CD4-positive, CD25-positive, alpha-beta regulatory T cell (primary cell): ENCODE data around the gene PIM3. TPM values are rescaled to one million over a fixed set of nuclear protein-coding genes. Genes with fewer than 3 reads are reported as not detected.

Experiments
- ATAC-seq, 2 donors: fragments of 150-1000 bp; cut with Tn5 transposase; one replicate each; pipeline ENCODE4 v1.10.0; 2021; ENCODE audit warnings: low read depth in 2 of 2, moderate number of reproducible peaks in 2 of 2, moderate library complexity in 1 of 2
- DNase-seq, 3 donors: peaks; one replicate each; pipeline versions ENCODE4 v3.0.0 to v3.0.0-alpha.2; 2012 to 2022; ENCODE audit warnings: mixed read lengths in 1 of 3
- H3K27ac ChIP-seq: one replicate; pipeline ENCODE4 v1.7.0; 2013; ENCODE audit warnings: mild to moderate bottlenecking, low read length; ENCODE audit not compliant: insufficient read depth, poor library complexity, severe bottlenecking
- H3K27me3 ChIP-seq: one replicate; pipeline ENCODE4 v1.7.0; 2013; ENCODE audit warnings: low read length; ENCODE audit not compliant: control insufficient read depth, insufficient read depth
- H3K36me3 ChIP-seq: one replicate; pipeline ENCODE4 v1.7.0; 2013; ENCODE audit warnings: mild to moderate bottlenecking, low read length, moderate library complexity; ENCODE audit not compliant: control insufficient read depth, insufficient read depth
- H3K4me1 ChIP-seq: 2 replicates; pipeline ENCODE4 v1.7.0; 2013; ENCODE audit warnings: mild to moderate bottlenecking, low read length; ENCODE audit not compliant: insufficient read depth, control insufficient read depth, poor library complexity, severe bottlenecking
- H3K4me3 ChIP-seq: one replicate; pipeline ENCODE4 v1.7.0; 2013; ENCODE audit warnings: low read depth, mild to moderate bottlenecking, low read length, moderate library complexity
- H3K9me3 ChIP-seq, 2 experiments: 1 replicate in 1 of 2; 2 replicates in 1 of 2; pipeline ENCODE4 v1.7.0; 2013; ENCODE audit warnings: low read length in 2 of 2, mild to moderate bottlenecking in 1 of 2, moderate library complexity in 1 of 2; ENCODE audit not compliant: control insufficient read depth in 2 of 2
- H3K27ac Mint-ChIP-seq, 3 donors: one replicate each; pipeline ENCODE4 v1.8.0; 2020 to 2022; ENCODE audit warnings: mild to moderate bottlenecking in 3 of 3, mixed read lengths in 3 of 3, moderate library complexity in 2 of 3
- H3K27me3 Mint-ChIP-seq: one replicate; pipeline ENCODE4 v1.8.0; 2022; ENCODE audit warnings: mild to moderate bottlenecking, mixed read lengths
- H3K36me3 Mint-ChIP-seq: one replicate; pipeline ENCODE4 v1.8.0; 2020; ENCODE audit warnings: mixed read lengths
- H3K4me1 Mint-ChIP-seq, 4 donors: one replicate each; pipeline ENCODE4 v1.8.0; 2020 to 2022; ENCODE audit warnings: mixed read lengths in 4 of 4, mild to moderate bottlenecking in 1 of 4
- H3K4me3 Mint-ChIP-seq, 4 donors: one replicate each; pipeline ENCODE4 v1.8.0; 2020 to 2022; ENCODE audit warnings: mild to moderate bottlenecking in 4 of 4, mixed read lengths in 4 of 4, moderate library complexity in 3 of 4
- H3K9me3 Mint-ChIP-seq, 7 donors: one replicate each; pipeline ENCODE4 v1.8.0; 2020 to 2022; ENCODE audit warnings: mixed read lengths in 7 of 7, mild to moderate bottlenecking in 3 of 7, moderate library complexity in 2 of 7
- polyA plus RNA-seq, 4 donors: library from polyadenylated mRNA; unstranded; fragments of 300-500 nt; fragmentation: Illumina TruSeq; gene quantifications; one replicate each; pipeline ENCODE4 v1.2.3, GENCODE V29; 2021
- total RNA-seq: library from RNA; stranded (reverse); gene quantifications from one replicate; pipeline ENCODE4 v1.2.3, GENCODE V29; 2022

PIM3 gene
- total and polyA plus RNA-seq, 5 donors from 2014 or later = 34.0 to 294 (median 41.3) TPM

DNA sequence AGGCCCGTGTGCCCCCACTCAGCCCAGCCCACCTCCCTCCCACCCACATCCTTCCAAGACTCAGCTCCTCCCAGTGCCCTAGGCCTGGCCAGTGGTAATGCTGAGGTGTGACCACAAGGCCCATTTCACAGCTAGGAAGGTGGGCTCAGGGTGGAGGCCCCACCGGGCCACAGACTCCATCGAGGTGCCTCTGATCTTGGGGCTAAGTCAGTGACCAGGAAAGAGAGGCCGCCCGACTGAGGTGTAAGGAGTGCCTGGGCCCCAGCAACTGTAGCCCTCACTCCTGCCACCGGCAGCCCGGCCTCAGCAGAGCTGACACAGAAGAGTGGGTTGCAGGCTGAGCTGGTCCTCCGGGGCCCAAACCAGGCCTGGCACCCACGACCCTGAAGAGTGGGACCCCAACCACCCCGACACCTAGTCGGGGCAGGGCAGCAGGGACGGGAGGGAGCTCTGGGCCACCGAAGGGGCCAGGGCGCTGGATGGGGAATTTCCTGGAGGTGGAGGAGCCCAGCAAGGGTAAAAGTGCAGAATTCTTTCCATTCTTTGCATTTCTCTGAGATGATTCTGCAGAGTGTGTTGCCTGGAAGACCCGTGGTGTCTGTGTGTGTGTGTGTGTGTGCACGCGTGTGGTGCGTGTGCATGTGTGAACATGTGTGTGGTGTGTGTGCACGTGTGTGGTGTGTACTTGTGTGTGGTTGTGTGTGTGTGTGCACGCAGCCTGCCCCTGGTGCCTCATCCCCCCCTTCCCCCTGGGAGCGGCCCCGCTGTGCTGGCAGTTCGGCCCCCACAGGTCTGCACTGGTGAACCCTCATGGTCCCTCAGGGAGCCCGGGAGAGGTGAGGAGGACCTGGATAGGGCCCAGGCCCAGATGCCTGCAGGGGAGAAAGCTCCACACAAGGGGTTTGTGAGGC is 8.3 kb upstream of the PIM3 start:
- Mint-ChIP-seq H3K4me1 (no peaks in the 10 kb centered on the region), H3K4me3 (no peak overlapping the region), H3K9me3 (no peaks in the 10 kb centered on the region), H3K27me3 (no peaks in the 10 kb centered on the region), H3K36me3 (no peaks in the 10 kb centered on the region), H3K27ac (no peak overlapping the region)
- Histone ChIP-seq H3K27ac (no peak overlapping the region), H3K27me3 (no peaks in the 10 kb centered on the region), H3K4me1 (no peaks in the 10 kb centered on the region), H3K9me3 (no peaks in the 10 kb centered on the region), H3K36me3 (no peaks in the 10 kb centered on the region), H3K4me3 (no peak overlapping the region)
- DNase-seq (no peak), ATAC-seq (no peak)

GRCh38 chr22:49953027-49953679 is 7.4 kb upstream of the PIM3 start:
- ATAC-seq = no peak
- Mint-ChIP-seq H3K27ac (no peak overlapping the region), H3K4me1 (no peaks in the 10 kb centered on the region), H3K9me3 (no peaks in the 10 kb centered on the region), H3K36me3 (no peaks in the 10 kb centered on the region), H3K4me3 (no peak overlapping the region), H3K27me3 (no peaks in the 10 kb centered on the region)
- H3K27ac ChIP-seq = no peak overlapping the region
- no peak overlapping the region for H3K4me3 ChIP-seq
- no peaks in the 10 kb centered on the region for H3K9me3 ChIP-seq
- no peak for DNase-seq
- no peaks in the 10 kb centered on the region for H3K36me3 ChIP-seq
- H3K4me1 ChIP-seq = no peaks in the 10 kb centered on the region
- H3K27me3 ChIP-seq = no peaks in the 10 kb centered on the region

DNA sequence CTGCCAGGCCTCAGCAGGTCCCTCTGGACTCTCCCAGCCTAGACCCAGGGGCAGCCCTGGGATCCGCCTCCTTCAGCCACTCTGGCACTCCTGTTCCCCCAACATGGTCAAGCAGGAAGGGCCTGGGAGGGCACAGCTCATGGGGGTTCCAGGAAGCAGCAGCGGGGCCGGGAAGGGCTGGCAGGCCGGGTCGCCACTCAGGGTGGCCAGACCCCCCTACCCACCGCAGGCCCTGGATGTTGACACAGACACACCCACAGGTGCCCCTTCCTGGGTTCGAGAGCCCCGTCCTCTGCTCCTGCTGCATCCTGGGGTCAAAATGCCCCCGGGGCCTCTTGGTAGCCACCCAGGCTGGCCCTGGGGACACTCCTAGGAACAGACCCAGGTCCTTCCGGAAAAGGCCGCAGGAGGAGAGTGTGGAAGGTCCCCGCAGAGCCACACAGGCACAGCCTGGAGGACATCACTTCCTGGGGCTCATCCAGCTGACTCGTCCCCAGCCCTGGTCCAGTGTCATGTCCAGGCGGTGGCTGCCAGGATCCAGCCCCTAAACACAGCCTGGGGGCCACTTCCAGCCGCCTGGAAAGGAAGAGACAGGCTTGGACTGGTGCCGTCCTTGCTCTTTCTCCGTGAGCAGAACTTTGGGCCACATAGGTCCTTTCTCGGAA is 6.8 kb upstream of the PIM3 start:
- Histone ChIP-seq H3K9me3 (no peaks in the 10 kb centered on the region), H3K27me3 (no peaks in the 10 kb centered on the region), H3K4me3 (no peak overlapping the region), H3K4me1 (no peaks in the 10 kb centered on the region), H3K36me3 (no peaks in the 10 kb centered on the region), H3K27ac (no peak overlapping the region)
- DNase-seq (no peak), ATAC-seq (no peak)
- Mint-ChIP-seq H3K9me3 (no peaks in the 10 kb centered on the region), H3K4me3 (no peak overlapping the region), H3K4me1 (peaks cover 0 to 1% (median 0%) of the 10 kb centered on the region in 4 donors), H3K27ac (no peak overlapping the region), H3K27me3 (peaks cover 2% of the 10 kb centered on the region), H3K36me3 (no peaks in the 10 kb centered on the region)

- H3K4me3 ChIP-seq = no peak overlapping the region
- no peak for ATAC-seq
- no peaks in the 10 kb centered on the region for H3K36me3 Mint-ChIP-seq
- H3K4me3 Mint-ChIP-seq = no peak overlapping the region
- H3K27ac Mint-ChIP-seq = no peak overlapping the region
- H3K36me3 ChIP-seq = no peaks in the 10 kb centered on the region
- H3K27ac ChIP-seq = no peak overlapping the region
- no peaks in the 10 kb centered on the region for H3K9me3 ChIP-seq
- no peaks in the 10 kb centered on the region for H3K9me3 Mint-ChIP-seq
- no peak for DNase-seq
- H3K4me1 ChIP-seq = peaks cover 1% of the 10 kb centered on the region
- no peaks in the 10 kb centered on the region for H3K27me3 ChIP-seq
- H3K4me1 Mint-ChIP-seq = peaks cover 0 to 6% (median 0%) of the 10 kb centered on the region in 4 donors
- peaks cover 5% of the 10 kb centered on the region for H3K27me3 Mint-ChIP-seq
Measured at GRCh38 chr22:49954354-49954753, 6.2 kb upstream of the PIM3 start.

DNA sequence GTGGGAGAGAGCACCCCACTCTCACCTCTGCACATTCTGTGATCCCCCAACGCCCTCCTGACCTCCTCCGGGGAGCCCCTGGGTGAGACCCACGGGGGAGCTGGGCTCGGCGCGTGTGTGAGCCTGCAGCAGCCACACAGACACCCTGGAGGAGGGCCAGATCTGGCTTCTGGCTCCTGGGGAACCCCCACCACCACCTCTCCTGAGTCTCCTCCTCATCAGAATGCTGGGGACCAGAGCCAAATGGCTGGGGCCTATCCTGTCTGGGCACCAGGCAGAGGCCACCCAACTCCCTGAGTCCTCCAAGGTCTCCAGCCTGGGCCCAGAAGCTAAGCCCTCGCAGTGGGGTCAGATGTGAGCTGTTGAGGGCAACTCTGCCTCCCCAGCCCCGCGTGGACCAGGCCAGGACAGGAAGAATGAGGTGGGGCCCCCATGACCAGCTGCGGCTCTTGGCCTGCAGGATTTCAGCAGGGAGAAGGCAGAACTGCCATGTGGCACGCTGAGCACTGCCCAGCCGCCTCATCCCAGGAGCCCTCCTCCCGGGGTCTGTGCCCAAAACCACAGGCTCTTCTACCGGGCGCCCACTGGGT is 5.5 kb upstream of the PIM3 start:
- Histone ChIP-seq H3K36me3 (no peaks in the 10 kb centered on the region), H3K4me3 (no peak overlapping the region), H3K27me3 (no peaks in the 10 kb centered on the region), H3K9me3 (no peaks in the 10 kb centered on the region), H3K27ac (no peak overlapping the region), H3K4me1 (peaks cover 8% of the 10 kb centered on the region)
- no peak for DNase-seq
- no peak for ATAC-seq
- Mint-ChIP-seq H3K9me3 (no peaks in the 10 kb centered on the region), H3K27ac (no peak overlapping the region), H3K4me3 (no peak overlapping the region), H3K4me1 (peaks cover 0 to 9% (median 0%) of the 10 kb centered on the region in 4 donors), H3K36me3 (no peaks in the 10 kb centered on the region), H3K27me3 (peaks cover 5% of the 10 kb centered on the region)

- Histone ChIP-seq H3K4me1 (peaks cover 9% of the 10 kb centered on the region), H3K9me3 (no peaks in the 10 kb centered on the region), H3K36me3 (no peaks in the 10 kb centered on the region), H3K27ac (no peak overlapping the region), H3K4me3 (no peak overlapping the region), H3K27me3 (no peaks in the 10 kb centered on the region)
- peaks cover 5% of the 10 kb centered on the region for H3K27me3 Mint-ChIP-seq
- H3K36me3 Mint-ChIP-seq = no peaks in the 10 kb centered on the region
- no peak overlapping the region for H3K27ac Mint-ChIP-seq
- H3K4me1 Mint-ChIP-seq = peaks cover 0 to 9% (median 0%) of the 10 kb centered on the region in 4 donors
- ATAC-seq = no peak
- H3K4me3 Mint-ChIP-seq = no peak overlapping the region
- DNase-seq = no peak
- H3K9me3 Mint-ChIP-seq = no peaks in the 10 kb centered on the region
Measured at GRCh38 chr22:49955581-49956417, 4.8 kb upstream of the PIM3 start.

DNA sequence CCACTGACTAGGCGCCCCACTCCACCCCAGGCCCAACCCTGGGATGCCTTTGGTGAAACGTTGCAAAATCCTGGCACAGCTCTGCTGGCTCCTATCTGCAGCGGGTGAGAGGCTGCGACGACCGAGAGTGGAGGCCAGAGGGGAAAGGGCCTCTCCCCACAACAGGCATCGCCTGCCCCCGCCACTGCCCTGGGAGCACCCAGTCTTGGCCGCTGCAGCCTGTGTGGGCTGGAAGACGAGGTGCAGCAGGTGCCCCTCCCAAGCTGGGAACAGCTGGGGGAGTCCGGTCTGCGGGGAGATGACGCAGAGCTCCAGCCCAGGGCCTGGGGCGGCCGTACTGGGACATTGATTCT is 4.2 kb upstream of the PIM3 start:
- H3K27ac Mint-ChIP-seq = no peak overlapping the region
- peaks cover 0 to 9% (median 0%) of the 10 kb centered on the region in 4 donors for H3K4me1 Mint-ChIP-seq
- DNase-seq (no peak), ATAC-seq (no peak)
- no peaks in the 10 kb centered on the region for H3K9me3 ChIP-seq
- H3K4me3 Mint-ChIP-seq = no peak overlapping the region
- peaks cover 5% of the 10 kb centered on the region for H3K27me3 Mint-ChIP-seq
- peaks cover 9% of the 10 kb centered on the region for H3K4me1 ChIP-seq
- no peaks in the 10 kb centered on the region for H3K9me3 Mint-ChIP-seq
- H3K27me3 ChIP-seq = no peaks in the 10 kb centered on the region
- no peaks in the 10 kb centered on the region for H3K36me3 Mint-ChIP-seq
- no peak overlapping the region for H3K27ac ChIP-seq
- H3K36me3 ChIP-seq = no peaks in the 10 kb centered on the region
- H3K4me3 ChIP-seq = no peak overlapping the region
